Hematopoietic multipotent progenitor cell treated with erythropoietin and hydrocortisone succinate and interleukin-3 and kit ligand, for 6 days (in vitro differentiated cells): ENCODE results near the gene RHOU.
"Not testable (repeated sequence)": the region's sequence is repeated elsewhere in the genome, so short reads cannot be mapped to it uniquely, and the experiment has no call there.

Experiments
- DNase-seq: peaks from one replicate; pipeline ENCODE4 v3.0.0-alpha.2; 2015

The RHOU gene

DNA sequence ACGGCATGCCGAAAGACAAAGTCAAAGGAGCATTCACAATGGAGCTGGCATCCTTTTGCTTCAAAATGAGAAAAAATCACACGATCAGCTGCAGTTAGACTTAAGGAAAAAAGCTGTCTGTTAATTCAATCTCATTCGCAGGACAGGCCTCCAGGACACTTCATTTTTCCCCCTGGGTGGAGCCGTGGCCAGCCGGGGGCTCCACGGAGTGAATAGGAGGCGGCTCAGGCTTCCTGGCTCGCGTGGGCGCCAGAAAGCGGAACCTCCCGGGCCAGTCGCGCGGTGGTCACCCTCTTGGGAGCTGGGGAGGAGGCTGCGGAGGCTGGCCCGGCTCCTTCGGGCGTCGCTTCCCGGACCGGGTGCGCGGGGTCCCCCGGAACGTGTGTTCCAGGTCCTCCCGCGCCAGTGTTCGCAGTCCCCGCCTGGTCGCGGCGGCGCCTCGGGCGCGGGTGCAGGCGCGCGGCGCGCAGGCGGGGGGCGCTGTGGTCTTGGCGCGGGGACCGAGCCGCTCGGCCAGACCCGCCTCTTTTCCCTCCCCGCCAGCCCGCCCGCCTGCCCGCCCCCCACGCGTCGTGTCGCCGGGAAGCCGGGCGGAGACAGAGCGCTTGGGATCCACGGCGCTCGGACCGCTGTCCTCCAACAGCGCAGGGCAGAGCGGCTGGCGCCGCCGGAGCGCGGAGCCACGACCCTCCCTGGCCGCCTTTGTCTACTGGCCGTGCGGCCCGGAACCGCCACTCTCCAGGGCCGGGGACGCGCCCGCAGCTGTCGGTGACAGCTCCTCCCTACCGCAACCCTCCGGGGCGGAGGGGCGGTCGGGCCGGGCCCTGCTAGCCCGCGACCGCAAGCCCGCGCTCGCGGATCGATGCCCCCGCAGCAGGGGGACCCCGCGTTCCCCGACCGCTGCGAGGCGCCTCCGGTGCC, at the start of gene RHOU:
RHOU (plus strand) TSS at position 599 of the 921 bp plus-strand sequence; CDS start at position 863, 264 bp downstream.
- peak; percentile 62 for DNase-seq

DNA sequence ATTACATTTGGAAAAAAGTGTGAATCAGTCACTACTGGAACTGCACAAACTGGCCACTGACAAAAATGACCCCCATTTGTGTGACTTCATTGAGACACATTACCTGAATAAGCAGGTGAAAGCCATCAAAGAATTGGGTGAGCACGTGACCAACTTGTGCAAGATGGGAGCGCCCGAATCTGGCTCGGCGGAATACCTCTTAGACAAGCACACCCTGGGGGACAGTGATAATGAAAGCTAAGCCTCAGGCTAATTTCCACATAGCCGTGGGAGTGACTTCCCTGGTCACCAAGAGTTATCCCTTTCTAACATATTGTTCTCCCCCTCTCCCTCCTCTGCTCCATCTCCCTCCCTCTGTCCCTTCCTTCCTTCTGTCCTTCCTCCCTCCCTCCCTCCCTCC, 47.7 kb upstream of the RHOU start:
- no peak for DNase-seq

DNA sequence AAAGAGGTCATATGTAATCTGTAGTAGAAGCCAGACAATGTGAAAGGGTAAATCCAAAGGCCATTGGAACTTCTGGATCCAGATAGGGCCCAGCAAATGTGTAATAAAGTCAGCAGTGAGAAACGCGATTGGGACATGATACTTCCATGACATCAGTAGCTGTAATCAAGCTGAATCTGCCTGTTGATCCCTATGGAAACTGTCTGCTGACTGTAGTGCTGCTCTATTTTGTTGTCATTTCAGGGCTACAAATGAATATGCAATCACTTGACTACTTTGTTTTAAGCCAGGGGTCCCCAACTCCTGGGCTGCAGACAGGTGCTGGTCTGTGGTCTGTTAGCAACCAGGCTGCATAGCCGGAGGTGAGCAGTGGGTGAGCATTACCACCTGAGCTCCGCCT, 46.0 kb upstream of the RHOU start:
- no peak for DNase-seq

DNA sequence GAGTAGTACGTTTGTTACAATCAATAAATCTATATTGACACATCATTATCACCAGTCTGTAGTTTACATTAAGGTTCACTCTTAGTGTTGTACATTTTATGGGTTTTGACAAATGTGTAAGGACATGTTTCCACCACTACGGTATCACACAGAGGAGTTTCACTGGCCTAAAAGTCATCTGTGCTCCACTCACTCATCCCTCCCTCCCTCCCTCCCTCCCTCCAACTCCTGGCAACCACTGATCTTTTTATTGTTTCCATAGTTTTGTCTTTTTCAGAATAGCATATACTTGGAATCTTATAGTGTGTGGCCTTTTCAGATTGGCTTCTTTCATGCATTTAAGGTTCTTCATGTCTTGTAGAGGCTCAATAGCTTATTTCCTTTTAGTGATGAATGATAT, 44.1 kb upstream of the RHOU start:
- no peak for DNase-seq

DNA sequence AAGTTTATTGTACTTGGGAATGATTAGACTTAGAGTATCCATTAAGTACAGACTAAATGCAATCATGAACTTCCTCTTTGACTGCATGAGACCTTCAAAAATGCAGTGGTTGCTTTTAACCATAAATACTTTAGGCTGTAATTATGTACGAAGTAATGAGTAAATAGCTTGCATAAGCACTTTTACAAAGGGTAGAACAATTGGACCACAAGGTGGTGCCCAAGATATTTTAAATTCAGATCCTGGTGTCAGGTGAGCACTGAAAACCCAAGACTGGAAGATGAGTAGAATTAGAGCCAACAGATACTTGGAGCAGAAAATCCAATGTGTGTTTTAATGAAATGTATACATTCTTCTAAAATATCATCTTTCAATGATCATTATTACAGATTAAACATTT, 43.4 kb upstream of the RHOU start:
- DNase-seq: peak; percentile 66

DNA sequence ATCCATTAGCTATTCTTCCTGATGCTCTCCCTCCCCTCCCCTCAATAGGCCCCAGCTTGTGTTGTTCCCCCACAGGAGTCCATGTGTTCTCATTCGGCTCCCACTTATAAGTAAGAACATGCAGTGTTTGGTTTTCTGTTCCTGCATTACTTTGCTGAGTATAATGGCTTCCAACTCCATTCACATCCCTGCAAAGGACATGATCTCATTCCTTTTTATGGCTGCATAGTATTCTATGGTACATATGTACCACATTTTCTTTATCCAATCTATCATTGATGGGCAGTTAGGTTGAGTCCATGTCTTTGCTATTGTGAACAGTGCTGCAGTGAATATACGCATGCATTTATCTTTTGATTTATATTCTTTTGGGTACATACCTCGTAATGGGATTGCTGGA, 40.8 kb upstream of the RHOU start:
- not testable (repeated sequence) for DNase-seq

DNA sequence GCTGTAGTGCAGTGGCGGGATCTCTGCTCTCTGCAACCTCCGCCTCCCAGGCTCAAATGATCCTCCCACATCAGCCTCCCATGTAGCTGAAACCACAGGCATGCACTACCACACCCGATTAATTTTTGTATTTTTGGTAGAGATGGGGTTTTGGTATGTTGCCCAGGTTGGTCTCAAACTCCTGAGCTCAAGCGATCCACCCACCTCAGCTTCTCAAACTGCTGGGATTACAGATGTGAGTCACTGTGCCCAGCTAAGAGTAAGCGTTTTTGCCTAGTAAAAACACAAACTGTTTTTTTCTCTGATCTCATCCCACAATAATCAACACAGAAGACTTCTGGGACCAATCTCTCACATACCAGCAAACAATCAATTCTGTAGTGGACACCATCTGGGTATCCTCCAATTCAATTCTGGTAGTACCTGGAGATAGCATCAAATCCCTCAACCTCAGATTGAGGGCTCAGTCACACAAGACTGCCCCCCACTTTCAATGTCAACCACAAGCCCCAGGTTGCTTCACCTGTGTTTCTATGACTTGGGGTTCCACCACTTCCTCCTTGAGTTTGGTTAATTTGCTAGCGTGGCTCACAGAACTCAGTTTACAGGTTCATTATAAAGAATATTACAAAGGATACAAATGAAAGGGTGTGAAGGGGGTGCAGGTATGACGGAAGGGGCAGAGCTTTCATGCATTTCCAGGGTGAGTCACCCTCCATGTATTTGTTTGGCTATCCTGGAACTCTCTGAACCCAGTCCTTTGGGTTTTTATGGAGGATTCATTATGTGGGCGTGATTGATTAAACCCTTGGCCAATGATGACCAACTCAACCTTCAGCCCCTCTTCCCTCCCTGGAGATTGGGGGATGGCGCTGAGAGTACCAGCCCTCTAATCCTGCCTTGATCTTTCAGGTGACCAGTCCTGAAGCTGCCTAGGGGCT, 40.0 kb upstream of the RHOU start:
- DNase-seq: no peak

DNA sequence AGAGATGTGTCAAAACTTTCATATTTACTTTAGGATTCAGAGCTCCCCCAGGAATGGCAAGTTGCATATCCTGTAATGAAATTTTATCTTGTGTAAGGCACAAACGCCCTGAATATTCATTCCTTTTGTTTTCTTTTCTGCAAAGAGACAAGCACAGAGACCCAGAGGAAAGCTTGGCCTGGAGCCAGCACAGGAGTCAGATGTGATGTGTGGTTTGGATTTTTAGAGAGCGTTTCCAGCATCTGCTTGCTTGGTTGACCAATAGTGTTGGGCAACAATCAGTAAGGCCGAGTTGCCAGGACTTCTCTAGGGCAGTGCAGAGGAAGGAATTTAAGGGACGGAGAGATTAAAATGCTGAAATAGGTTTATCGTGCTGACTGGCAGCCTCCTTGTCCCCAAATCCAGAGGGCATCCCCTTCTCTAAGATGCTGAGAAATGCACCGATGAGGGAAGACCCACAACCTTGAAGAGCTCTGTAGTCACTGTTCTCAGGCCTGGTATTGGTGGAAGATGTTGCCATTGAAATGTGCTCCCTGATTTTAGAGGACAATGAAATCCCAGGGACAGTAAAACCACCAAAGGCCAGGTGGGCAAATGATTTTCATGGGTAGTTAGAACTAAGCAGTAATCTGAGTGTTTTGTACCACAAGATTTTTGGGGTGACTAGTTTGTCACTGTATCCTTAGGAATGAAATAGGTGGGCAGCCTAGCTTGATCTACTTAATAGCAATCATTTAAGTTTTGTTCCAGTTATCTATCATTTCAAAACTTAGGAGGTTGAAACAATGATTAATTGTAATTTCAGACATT, 37.9 kb upstream of the RHOU start:
- peak; percentile 73 for DNase-seq

DNA sequence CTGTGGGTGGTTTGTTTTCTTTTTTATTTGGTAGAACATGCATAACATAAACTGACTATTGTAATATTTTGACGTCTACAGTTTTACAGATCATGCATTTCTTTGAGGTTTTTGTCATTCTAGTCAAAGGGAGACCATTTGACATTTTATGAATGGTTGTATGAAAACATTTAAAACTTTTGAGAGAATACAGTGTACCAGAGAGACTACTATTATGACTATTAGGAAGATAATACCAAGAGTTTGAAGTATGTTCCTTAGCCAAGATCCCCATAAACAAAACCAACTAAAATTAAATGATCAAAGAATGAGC, 37.3 kb upstream of the RHOU start:
- no peak for DNase-seq

DNA sequence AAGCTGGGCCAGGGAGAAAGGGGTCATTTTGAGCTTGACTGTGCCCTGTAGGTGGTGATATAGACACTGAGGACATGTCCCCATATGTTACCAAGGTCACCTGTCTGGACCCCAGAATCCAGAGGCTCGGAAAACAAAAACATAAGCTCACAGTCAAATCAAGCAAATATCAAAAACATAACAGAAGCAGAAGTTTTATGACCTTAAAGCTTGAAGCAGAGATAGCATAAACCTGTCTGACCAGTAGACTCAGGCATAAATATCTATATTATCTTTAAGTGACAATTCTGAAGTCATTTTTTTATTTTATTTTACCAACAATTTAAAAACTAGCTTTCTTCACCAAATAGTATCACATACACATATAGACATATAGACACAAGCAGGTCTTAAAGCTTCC, 32.8 kb upstream of the RHOU start:
- no peak for DNase-seq

DNA sequence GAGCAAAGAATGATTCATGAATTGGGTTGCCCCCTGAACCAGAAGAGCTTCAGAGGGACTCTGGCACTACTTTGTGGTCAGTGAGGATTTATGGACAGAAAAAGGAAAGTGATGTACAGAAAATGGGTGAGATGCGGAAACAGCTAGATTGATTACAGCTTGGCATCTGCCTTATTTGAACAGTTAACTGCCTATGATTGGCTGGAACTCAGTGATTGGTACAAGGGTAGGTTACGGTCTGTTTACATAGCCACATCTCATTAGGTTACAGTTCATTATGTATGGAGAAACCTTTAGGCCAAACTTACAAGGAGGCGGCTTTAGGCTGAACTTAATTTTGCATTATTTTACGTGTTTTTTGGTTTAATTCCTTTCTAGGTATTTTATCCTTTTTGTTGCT, 29.0 kb upstream of the RHOU start:
- DNase-seq: no peak

DNA sequence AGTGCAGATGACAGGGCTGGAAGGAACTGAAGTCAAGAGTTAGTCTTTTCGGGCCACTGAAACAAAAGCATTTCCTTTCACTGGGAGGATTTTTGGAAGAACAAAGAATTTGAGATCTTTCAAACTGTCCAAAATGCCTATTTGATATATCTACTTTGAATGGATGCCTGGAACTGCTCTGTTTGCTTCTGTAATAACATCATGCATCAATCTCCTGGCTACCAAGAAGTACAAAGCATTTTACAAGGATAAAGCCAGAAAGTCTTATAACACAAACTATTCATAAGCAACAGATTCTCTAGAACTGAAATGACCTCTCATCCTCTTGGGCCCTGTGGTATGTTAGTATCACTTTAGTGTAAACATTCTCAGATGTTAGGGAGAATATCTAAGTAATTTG, 18.2 kb upstream of the RHOU start:
- no peak for DNase-seq

DNA sequence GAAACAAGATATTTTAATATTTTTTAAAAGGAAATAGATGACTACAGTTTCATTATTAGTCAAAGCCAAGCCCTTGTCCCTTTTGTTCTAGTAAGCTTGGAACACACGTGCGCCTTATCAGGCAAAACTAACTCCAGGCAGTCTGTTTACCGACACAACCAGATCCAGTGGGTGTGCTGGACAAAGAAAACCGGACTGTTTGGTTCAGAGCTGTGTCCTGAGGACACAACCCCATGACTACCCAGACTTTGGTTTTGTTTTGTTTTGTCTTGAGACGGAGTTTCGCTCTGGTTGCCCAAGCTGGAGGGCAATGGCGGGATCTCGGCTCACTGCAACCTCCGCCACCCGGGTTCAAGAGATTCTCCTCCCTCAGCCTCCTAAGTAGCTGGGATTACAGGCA, 13.9 kb upstream of the RHOU start:
- DNase-seq: no peak

DNA sequence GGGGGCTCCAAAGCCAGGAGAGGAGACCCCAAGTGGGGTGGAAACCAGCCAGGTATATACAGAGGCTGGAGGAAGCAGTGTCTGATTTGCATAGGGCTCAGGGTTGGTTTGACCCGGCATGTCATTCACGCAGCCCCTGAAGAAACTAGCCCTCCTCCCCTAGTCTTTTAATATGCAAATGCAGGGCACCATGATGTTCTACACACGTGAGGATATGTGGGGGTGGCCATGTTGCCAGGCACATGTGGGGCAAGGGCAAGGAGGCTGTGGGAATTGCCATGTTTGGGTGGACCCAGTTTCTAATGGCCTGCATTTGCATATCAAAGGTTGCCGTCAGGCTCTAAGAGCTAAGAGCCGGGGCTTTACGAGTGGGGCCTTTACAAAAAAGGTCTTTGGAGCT, 12.0 kb upstream of the RHOU start:
- DNase-seq: no peak

DNA sequence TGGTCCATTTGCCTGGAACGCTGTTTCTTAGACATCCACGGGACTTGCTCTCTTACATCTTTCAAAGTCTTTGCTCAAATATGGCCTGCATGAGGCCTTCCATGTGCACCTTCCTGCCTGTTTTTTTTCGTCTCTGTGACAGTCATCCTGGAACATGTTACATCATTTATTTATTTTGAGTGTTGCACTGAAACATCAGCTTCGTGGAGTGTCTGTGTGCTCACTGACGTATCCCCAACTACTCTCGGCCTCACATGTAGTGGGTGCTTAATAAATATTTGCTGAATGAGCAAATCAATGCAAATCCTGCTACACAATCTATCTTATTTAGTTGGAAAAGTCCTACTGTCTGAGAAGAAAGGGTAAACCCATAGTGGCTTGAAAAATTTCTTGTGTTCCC, 11.4 kb upstream of the RHOU start:
- DNase-seq: no peak

DNA sequence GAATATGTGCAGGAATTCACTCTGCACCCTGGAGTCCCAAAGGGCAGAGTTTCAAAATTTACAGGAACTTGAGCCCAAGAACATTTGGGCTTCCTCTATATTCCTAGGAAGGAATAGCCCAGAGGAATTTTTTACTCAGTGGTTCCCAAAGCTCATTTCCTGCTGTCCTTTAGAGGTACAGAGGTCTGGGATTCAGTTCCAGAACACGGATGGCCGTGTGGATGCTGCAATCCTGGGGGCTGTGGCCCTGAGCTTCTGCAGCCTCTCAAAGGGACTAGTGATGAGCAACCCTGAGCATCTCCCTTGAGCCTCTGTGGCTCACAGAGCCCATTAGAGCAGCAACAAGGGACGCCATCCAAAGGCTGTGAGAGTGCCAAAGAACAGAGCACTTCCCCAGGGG, 10.1 kb upstream of the RHOU start:
- no peak for DNase-seq

DNA sequence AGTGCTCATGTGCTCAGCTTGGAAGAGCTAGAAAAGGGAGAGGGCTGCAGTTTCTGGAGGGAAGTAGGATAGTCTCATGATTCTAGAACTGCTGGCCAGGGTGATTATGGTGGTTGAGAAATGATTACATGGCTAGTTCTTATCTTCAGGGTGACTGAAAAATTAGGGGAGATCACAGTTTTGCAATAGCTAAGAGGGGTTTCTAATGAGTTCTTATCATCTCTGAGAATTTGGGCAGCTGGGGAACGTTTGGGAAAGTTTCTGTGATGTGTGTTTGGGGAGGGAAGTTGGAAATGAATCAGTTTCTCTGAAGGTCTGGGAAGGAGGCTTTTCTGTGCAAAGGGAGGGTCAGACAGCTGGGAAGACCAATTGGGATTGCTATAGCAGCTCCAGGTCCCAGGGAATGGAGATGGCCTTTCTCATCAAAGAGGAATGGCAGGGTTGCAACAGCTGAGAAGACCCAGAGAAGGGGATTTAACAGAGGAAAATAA, 7.6 kb upstream of the RHOU start:
- DNase-seq: no peak

DNA sequence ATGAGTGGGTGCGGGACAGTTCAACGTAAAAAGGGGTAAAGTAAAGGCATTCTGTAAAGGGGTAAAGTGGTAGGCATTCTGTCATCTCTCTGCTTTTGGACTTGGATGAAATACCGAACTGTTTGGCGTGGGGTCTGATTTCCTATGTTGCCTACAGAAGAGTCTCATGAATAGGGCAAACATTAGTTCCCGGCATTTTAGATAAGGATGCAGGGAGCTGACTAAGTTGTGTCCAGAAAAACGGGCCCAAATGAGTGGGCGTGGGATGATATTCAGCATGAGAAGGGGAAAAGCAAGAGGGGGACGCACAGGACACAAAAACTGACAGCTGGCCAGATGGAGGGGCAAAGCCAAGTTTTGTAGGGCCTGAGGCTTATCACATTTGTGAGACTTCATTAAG, 2.9 kb upstream of the RHOU start:
- DNase-seq: no peak

DNA sequence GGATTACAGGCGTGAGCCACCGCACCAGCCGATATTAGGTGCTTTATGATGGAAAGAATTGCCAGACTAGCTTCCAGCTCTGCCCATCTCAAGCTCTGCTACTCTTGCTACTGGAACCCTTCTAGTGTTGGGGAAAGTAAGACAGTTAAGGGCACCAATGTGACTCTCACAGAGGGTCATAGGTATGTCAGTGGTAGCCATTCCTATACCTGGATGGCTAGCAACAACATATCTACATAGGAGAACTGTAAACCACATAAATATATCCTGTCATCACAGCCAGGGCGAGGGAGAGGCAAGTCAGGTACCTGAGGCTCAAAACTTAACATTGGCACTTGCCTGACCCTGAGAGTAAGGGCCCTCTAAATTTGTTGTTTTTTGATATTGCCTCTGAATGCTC, 1.7 kb upstream of the RHOU start:
- no peak for DNase-seq

DNA sequence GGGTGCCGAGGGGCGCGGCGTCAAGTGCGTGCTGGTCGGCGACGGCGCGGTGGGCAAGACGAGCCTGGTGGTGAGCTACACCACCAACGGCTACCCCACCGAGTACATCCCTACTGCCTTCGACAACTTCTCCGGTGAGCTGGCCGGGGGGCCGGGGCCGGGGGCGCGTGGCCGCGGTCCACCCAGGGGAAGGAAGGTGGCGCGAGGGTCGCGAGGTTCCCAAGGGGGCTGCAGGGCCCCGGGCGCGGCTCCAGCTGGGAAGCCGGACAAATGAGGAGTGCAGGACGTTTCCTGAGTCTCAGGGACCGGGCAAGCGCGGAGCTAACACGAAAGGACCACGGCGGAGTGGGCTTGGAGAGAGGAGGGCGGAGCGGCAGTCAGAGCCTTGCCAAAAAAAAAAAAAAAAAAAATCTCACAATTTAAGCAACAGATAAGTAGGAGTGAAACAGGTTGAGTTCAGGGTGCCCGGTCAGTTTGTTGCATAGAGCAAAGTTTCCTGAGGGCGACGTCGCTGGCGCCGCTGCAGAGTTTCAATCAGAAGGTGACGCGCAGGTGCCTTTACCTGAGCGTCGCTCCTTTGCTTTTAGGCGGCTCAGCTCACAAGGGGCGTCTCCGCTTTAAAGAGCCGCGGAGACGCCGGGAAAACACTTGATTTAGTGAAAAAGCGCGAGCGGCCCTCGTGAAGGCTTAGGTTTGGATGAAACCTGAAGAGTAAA, 750 bp downstream of the RHOU start:
- DNase-seq: peak; percentile 51

DNA sequence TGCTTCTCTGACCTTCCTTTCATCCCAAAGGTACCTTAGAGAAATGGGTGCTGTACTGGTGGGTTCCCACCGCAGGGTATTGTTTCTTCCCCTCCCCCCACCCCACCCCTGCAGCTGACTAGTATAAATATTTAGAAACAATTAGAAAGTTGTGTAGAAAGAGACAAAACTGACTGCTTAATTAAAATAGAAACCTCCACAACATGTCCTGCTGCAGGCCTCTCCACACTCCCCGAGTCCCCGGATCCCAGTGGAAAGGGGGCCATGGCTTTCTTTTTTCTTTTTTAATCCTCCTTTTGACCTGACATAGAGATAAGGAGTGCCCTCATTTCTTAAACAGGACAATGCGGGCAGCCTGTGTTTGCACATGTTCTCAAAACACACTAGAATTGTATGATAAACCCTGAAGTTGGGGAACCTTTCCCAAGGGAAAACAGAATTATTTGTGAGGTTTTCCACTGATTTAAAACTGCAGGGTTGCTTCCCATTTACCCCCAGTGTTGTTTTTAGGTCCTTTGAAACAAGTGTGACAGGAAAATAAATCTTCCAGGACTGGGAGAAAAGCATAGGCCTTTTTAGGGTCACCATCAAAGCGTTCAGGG, 1.7 kb downstream of the RHOU start:
- no peak for DNase-seq

DNA sequence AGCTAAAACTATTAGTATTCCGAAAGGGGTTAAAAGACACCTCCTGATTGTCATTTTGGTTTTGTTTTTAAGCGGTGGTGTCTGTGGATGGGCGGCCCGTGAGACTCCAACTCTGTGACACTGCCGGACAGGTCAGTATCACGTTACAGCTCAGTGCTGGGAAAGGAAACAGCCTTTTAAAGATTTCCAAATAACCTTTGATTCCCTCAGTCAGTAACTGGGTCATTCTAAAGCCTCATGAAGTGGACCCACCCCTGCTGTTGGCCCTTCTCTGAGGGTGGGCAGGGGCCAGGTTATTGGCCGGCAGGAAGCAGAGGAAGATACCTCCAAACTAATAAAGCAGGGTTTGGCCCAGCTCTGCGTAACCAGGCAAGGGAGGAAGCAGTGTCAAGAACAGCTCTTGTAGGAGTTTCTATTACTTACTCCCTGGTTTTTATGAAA, 2.3 kb downstream of the RHOU start:
- DNase-seq: no peak
